HEK293T (cell line): ENCODE results near the gene BRINP3.

Experiments
- CTBP1 ChIP-seq: fragments of 450-650 bp; IDR thresholded peaks from 2 replicates; pipeline ENCODE4 v1.6.1; 2016; ENCODE audit warnings: borderline replicate concordance
- FOXA1 ChIP-seq: fragments of 450-650 bp; IDR thresholded peaks from 2 replicates; pipeline ENCODE4 v1.6.1; 2016; ENCODE audit warnings: mild to moderate bottlenecking
- HDGF ChIP-seq: fragments of 450-650 bp; IDR thresholded peaks from 2 replicates; pipeline ENCODE4 v1.6.1; 2017; ENCODE audit warnings: antibody characterized with exemption, borderline replicate concordance
- L3MBTL2 ChIP-seq: fragments of 450-650 bp; conservative IDR thresholded peaks from 2 replicates; pipeline ENCODE4 v1.6.1; 2016; ENCODE audit warnings: mild to moderate bottlenecking

- no peak for TF ChIP-seq HDGF
- TF ChIP-seq CTBP1 = no peak
- no peak for TF ChIP-seq FOXA1
- no peak for TF ChIP-seq L3MBTL2
Observed at GRCh38 chr1:190327271-190327670, 150.4 kb downstream of the BRINP3 start.
